ENCODE measurements around the gene MMP24.

The MMP24 gene

GRCh38 chr20:35316086-35316485 lies 89.6 kb downstream of the MMP24 start:
- DNase-seq = no peak

- DNase-seq = no peak
Observed at GRCh38 chr20:35317416-35318210, 91.1 kb downstream of the MMP24 start.

- no peak for DNase-seq
Observed at GRCh38 chr20:35318502-35319157, 92.1 kb downstream of the MMP24 start.

GRCh38 chr20:35319192-35319870 lies 92.8 kb downstream of the MMP24 start:
- no peak for DNase-seq

- no peak for DNase-seq
Observed at GRCh38 chr20:35319871-35320197, 93.3 kb downstream of the MMP24 start.

GRCh38 chr20:35320396-35321126 lies 94.1 kb downstream of the MMP24 start:
- no peak for DNase-seq

GRCh38 chr20:35325401-35325800 lies 98.9 kb downstream of the MMP24 start:
- DNase-seq = no peak

- DNase-seq = no peak
Observed at GRCh38 chr20:35326021-35326739, 99.7 kb downstream of the MMP24 start.

Measured in hematopoietic multipotent progenitor cell treated with erythropoietin and hydrocortisone succinate and interleukin-3 and kit ligand, for 6 days (in vitro differentiated cells).